DOHH2 (cell line): ENCODE measurements around the gene ADAMTS8.

Experiments used
- CTCF ChIP-seq: fragments of 200-600 bp; sonication (generic); IDR thresholded peaks from one replicate; pipeline ENCODE4 v1.5.1; 2014; ENCODE audit warnings: antibody characterized with exemption, mild to moderate bottlenecking, low read depth, low read length; ENCODE audit not compliant: poor library complexity, severe bottlenecking
- EZH2phosphoT487 ChIP-seq: fragments of 200-600 bp; sonication (generic); IDR thresholded peaks from 2 replicates; pipeline ENCODE4 v1.6.1; 2017; ENCODE audit warnings: borderline replicate concordance, mild to moderate bottlenecking, antibody characterized with exemption, low read length, moderate library complexity, mixed read lengths

- TF ChIP-seq CTCF (no peak), EZH2phosphoT487 (no peak)
Observed at GRCh38 chr11:130455483-130456127, 27.2 kb upstream of the ADAMTS8 start.
